HG03139 (cell line): ENCODE results near the gene IRF8.
"Not testable (repeated sequence)": the region's sequence is repeated elsewhere in the genome, so short reads cannot be mapped to it uniquely, and the experiment has no call there.

ENCODE experiments used
- ATAC-seq: cut with Tn5 transposase; IDR thresholded peaks from one replicate; pipeline ENCODE4 v1.9.1; 2021; ENCODE audit not compliant: unreplicated experiment

IRF8 gene

GRCh38 chr16:85867189-85867588 is 31.8 kb upstream of the IRF8 start:
- ATAC-seq = no peak

- no peak for ATAC-seq
Observed at GRCh38 chr16:85868495-85868894, 30.5 kb upstream of the IRF8 start.

- no peak for ATAC-seq
Observed at GRCh38 chr16:85869206-85869605, 29.8 kb upstream of the IRF8 start.

- ATAC-seq = no peak
Observed at GRCh38 chr16:85869785-85870558, 29.0 kb upstream of the IRF8 start.

GRCh38 chr16:85871756-85872155 is 27.2 kb upstream of the IRF8 start:
- no peak for ATAC-seq

GRCh38 chr16:85872734-85873133 is 26.2 kb upstream of the IRF8 start:
- no peak for ATAC-seq

- ATAC-seq = no peak
Observed at GRCh38 chr16:85873153-85873552, 25.8 kb upstream of the IRF8 start.

GRCh38 chr16:85874031-85874430 is 24.9 kb upstream of the IRF8 start:
- ATAC-seq = not testable (repeated sequence)

GRCh38 chr16:85878407-85878806 is 20.6 kb upstream of the IRF8 start:
- ATAC-seq = no peak

- no peak for ATAC-seq
Observed at GRCh38 chr16:85878875-85879274, 20.1 kb upstream of the IRF8 start.

- no peak for ATAC-seq
Observed at GRCh38 chr16:85879549-85879948, 19.4 kb upstream of the IRF8 start.

- ATAC-seq = peak; percentile 56
Observed at GRCh38 chr16:85879975-85880831, 18.8 kb upstream of the IRF8 start.

- no peak for ATAC-seq
Observed at GRCh38 chr16:85880861-85881260, 18.1 kb upstream of the IRF8 start.

GRCh38 chr16:85881436-85881835 is 17.5 kb upstream of the IRF8 start:
- no peak for ATAC-seq

- ATAC-seq = no peak
Observed at GRCh38 chr16:85882181-85882810, 16.7 kb upstream of the IRF8 start.

- no peak for ATAC-seq
Observed at GRCh38 chr16:85883813-85884212, 15.1 kb upstream of the IRF8 start.

- ATAC-seq = no peak
Observed at GRCh38 chr16:85884808-85885463, 14.0 kb upstream of the IRF8 start.

GRCh38 chr16:85885537-85885936 is 13.4 kb upstream of the IRF8 start:
- ATAC-seq = no peak

- peak; percentile 85 for ATAC-seq
Observed at GRCh38 chr16:85888405-85889331, 10.3 kb upstream of the IRF8 start.
